GM23248 (cell line): Measurements from ENCODE around the gene TOM1.

Source experiments
- EZH2 ChIP-seq: fragments of 200-600 bp; sonication (generic); IDR thresholded peaks from 2 replicates; pipeline ENCODE4 v1.6.1; 2018; ENCODE audit warnings: antibody characterized with exemption, mild to moderate bottlenecking; ENCODE audit not compliant: insufficient read depth, poor library complexity, severe bottlenecking
- EZH2phosphoT487 ChIP-seq: fragments of 200-600 bp; sonication (generic); IDR thresholded peaks from 2 replicates; pipeline ENCODE4 v1.6.1; 2018; ENCODE audit warnings: antibody characterized with exemption, moderate library complexity, mild to moderate bottlenecking, low read depth; ENCODE audit not compliant: insufficient read depth

DNA sequence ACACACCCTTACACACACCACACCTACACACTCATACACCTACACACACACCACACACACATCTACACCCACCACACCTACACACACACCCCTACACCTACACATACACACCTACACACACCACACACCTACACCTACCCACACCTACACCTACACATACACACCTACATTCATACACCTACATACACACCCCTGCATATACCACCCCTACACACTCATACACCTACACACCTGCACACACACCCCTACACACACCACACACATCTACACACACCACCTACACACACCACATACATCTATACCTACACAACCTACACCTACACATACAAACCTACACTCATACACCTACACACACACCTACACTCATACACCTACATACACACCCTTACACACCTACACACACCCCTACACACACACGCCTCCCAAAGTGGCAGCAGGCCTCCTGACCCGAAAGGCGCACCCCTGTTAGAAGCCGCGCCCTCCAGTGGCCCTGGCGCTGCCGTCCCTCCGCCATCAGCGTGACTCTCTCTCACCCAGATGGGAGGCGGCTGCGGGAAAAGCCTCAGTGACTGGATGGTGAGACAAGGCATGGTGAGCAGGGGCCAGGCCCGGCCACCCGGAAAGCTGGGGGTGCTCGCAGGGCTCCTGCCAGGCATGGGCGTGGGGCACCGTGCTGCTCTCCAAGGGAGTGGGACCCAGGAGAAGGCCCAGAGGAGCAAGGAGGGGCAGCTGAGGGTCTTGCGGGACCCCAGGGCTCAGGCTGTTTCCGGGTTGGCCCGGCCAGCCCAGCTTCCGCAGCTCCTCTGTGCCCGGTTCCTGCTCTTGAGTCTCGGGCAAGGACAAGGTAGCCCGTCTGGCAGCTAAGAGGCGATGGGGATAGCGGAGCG is 44.2 kb downstream of the TOM1 start:
- TF ChIP-seq EZH2 (no peak), EZH2phosphoT487 (no peak)
